Vagina (tissue), 2 donors: ENCODE measurements around the gene ELAVL1. TPM values are rescaled to one million over a fixed set of nuclear protein-coding genes. Genes with fewer than 3 reads are reported as not detected.

ENCODE experiments used
- DNase-seq, 2 donors: peaks; one replicate each; pipeline ENCODE4 v3.0.0-alpha.2; 2017; ENCODE audit errors: extremely low spot score in 2 of 2
- H3K27ac ChIP-seq: fragments of 200-600 bp; sonication (generic); one replicate; pipeline ENCODE4 v1.5.1; 2019
- H3K27me3 ChIP-seq: fragments of 200-600 bp; sonication (generic); one replicate; pipeline ENCODE4 v1.5.1; 2019
- H3K36me3 ChIP-seq, 2 donors: fragments of 200-600 bp; sonication (generic); one replicate each; pipeline ENCODE4 v1.5.1; 2017 to 2019
- H3K4me1 ChIP-seq: fragments of 200-600 bp; sonication (generic); one replicate; pipeline ENCODE4 v1.5.1; 2019
- H3K4me3 ChIP-seq, 2 donors: fragments of 200-600 bp; sonication (generic); 1 replicate in 1 of 2; 2 replicates in 1 of 2; pipeline ENCODE4 v1.5.1; 2016 to 2019
- H3K9me3 ChIP-seq: fragments of 200-600 bp; sonication (generic); one replicate; pipeline ENCODE4 v1.5.1; 2019
- CTCF ChIP-seq, 3 experiments: fragments of 450-650 bp in 2 of 3; fragments of 200-600 bp in 1 of 3; sonication (generic) in 1 of 3; IDR thresholded peaks; one replicate each; pipeline ENCODE4 v1.5.1; 2017 to 2019; ENCODE audit warnings: antibody characterized with exemption in 3 of 3, mild to moderate bottlenecking in 2 of 3, moderate library complexity in 2 of 3
- POLR2A ChIP-seq, 2 donors: fragments of 450-650 bp; IDR thresholded peaks; one replicate each; pipeline ENCODE4 v1.6.1; 2017; ENCODE audit warnings: antibody characterized with exemption in 2 of 2, mild to moderate bottlenecking in 2 of 2, moderate library complexity in 2 of 2
- POLR2AphosphoS5 ChIP-seq, 2 donors: sonication (generic); formaldehyde crosslinking; IDR thresholded peaks; one replicate each; pipeline ENCODE4 v1.9.0; 2017; ENCODE audit warnings: antibody characterized with exemption in 2 of 2, mild to moderate bottlenecking in 2 of 2, low read depth in 1 of 2; ENCODE audit not compliant: insufficient read depth in 1 of 2
- intact Hi-C: fragments of 100-400 bp; cut with DNase I; formaldehyde crosslinking; loops from one replicate; pipeline ENCODE4 v1.15.1; 2023
- total RNA-seq: library from RNA; depleted of rRNA; stranded (reverse); fragments of >200 nt; gene quantifications from one replicate; pipeline ENCODE4 v1.2.3, GENCODE V29; 2016

ELAVL1 gene
- total RNA-seq, 1 donor from 2014 or later: 40.5 TPM

- H3K4me3 ChIP-seq: no peak overlapping the region
- no peak overlapping the region for H3K27ac ChIP-seq
Measured at GRCh38 chr19:7993560-7993959, 11.9 kb downstream of the ELAVL1 start.

DNA sequence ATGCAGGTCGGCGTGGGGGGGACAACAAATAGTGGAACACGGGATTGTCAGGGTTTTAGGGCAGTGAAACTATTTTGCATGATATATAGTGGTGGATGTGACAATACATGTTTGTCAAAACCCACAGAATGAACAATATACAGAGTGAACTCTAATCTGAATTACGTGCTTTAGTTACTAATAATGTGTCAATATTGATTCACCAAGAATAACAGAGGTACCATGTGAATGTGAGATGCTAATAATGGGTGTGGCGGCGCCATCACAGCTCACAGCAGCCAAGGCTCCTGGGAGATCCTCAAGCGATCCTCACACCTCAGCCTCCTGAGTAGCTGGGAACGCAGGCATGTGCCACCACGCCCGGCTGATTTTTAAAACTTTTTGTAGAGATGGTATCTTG is 12.9 kb downstream of the ELAVL1 start:
- no peaks in the 10 kb centered on the region for H3K9me3 ChIP-seq
- no peak overlapping the region for H3K27ac ChIP-seq
- intact Hi-C loops: no loop called here
- H3K27me3 ChIP-seq: no peaks in the 10 kb centered on the region
- no peak for DNase-seq
- peaks cover 6 to 41% of the 10 kb centered on the region in 2 donors for H3K36me3 ChIP-seq
- TF ChIP-seq POLR2A (IDR thresholded peaks at IDR 0.05) (no peak), POLR2AphosphoS5 (IDR thresholded peaks at IDR 0.05; ENCODE audit: insufficient read depth in 1 of 2, low read depth in 1 of 2) (no peak), CTCF (IDR thresholded peaks at IDR 0.05) (no peak)
- H3K4me1 ChIP-seq: peaks cover 36% of the 10 kb centered on the region
- H3K4me3 ChIP-seq: no peak overlapping the region

More at GRCh38 chr19:7993560-7993959, 11.9 kb downstream of the ELAVL1 start:
- Histone ChIP-seq H3K9me3 (no peaks in the 10 kb centered on the region), H3K27me3 (no peaks in the 10 kb centered on the region), H3K4me1 (peaks cover 38% of the 10 kb centered on the region), H3K36me3 (peaks cover 6 to 32% of the 10 kb centered on the region in 2 donors)
- DNase-seq: no peak
- intact Hi-C loops: no loop called here
- no peak for TF ChIP-seq POLR2AphosphoS5 (IDR thresholded peaks at IDR 0.05; ENCODE audit: insufficient read depth in 1 of 2, low read depth in 1 of 2)
- no peak for TF ChIP-seq CTCF (IDR thresholded peaks at IDR 0.05)
- TF ChIP-seq POLR2A (IDR thresholded peaks at IDR 0.05): no peak

DNA sequence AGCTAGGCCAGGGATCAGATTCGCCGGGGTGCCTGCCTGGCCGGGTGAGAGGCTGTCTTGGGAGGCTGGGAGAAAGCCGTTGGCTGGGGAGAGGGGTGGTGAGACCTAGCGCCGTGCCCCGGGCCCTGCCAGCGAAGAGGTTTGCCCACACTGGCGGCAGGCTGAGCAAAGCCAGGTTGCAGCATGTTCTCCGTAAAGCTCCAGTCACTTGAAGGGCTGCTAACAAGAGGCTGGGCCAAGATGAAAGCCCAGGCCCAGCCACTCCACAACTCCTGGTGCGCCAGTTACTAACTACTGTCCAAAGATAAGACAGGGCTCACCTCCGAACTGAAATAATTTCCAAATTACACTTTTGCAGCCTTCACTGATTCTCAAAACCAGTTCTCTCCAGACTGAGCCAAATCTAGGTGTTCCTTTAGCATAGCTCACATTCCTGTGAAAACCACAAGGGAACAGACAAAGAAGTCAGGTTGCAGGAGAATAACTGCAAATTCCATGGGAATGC is 16.3 kb downstream of the ELAVL1 start:
- TF ChIP-seq POLR2AphosphoS5 (IDR thresholded peaks at IDR 0.05; ENCODE audit: insufficient read depth in 1 of 2, low read depth in 1 of 2) (no peak), POLR2A (IDR thresholded peaks at IDR 0.05) (no peak), CTCF (IDR thresholded peaks at IDR 0.05) (no peak)
- no peak overlapping the region for H3K27ac ChIP-seq
- H3K4me3 ChIP-seq: no peak overlapping the region
- H3K9me3 ChIP-seq: no peaks in the 10 kb centered on the region
- no peaks in the 10 kb centered on the region for H3K27me3 ChIP-seq
- H3K4me1 ChIP-seq: peaks cover 40% of the 10 kb centered on the region
- DNase-seq: no peak
- H3K36me3 ChIP-seq: peaks cover 6 to 41% of the 10 kb centered on the region in 2 donors
- intact Hi-C loops: no loop called here

DNA sequence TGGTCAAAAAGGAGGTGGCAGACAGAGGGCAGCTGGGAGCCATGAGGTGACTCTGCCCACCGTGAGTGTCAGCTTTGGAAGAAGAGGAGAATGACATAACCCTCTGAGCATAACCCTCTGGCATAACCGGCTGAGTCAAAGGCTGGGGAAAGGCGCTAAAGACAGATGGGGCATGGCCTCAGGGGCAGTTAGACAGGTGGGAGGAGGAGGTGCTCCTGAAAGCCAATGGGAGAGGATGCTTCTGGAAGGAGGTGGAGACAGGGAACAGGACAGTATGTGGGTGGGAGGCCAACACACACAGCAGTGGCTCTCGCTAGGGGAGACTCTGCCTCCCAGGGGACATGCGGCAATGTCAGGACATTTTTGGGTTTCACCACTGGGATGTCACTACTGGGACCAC is 17.1 kb downstream of the ELAVL1 start:
- intact Hi-C loops: no loop called here
- TF ChIP-seq POLR2AphosphoS5 (IDR thresholded peaks at IDR 0.05; ENCODE audit: insufficient read depth in 1 of 2, low read depth in 1 of 2) (no peak), POLR2A (IDR thresholded peaks at IDR 0.05) (no peak), CTCF (IDR thresholded peaks at IDR 0.05) (no peak)
- Histone ChIP-seq H3K9me3 (no peaks in the 10 kb centered on the region), H3K4me3 (no peak overlapping the region), H3K27ac (no peak overlapping the region), H3K4me1 (peaks cover 32% of the 10 kb centered on the region), H3K36me3 (peaks cover 6 to 41% of the 10 kb centered on the region in 2 donors), H3K27me3 (no peaks in the 10 kb centered on the region)
- no peak for DNase-seq

GRCh38 chr19:7987114-7987768 is 18.2 kb downstream of the ELAVL1 start:
- DNase-seq: no peak
- Histone ChIP-seq H3K4me3 (no peak overlapping the region), H3K9me3 (no peaks in the 10 kb centered on the region), H3K27ac (no peak overlapping the region), H3K36me3 (peaks cover 6 to 48% of the 10 kb centered on the region in 2 donors), H3K27me3 (no peaks in the 10 kb centered on the region), H3K4me1 (peaks cover 24% of the 10 kb centered on the region)
- no peak for TF ChIP-seq POLR2AphosphoS5 (IDR thresholded peaks at IDR 0.05; ENCODE audit: insufficient read depth in 1 of 2, low read depth in 1 of 2)
- TF ChIP-seq CTCF (IDR thresholded peaks at IDR 0.05): no peak
- TF ChIP-seq POLR2A (IDR thresholded peaks at IDR 0.05): no peak
- intact Hi-C loops: no loop called here
